NOMO-1 treated with DMSO at 0.1 percent for 48 hours (cell line): ENCODE results near the gene TASOR.
"Not testable (repeated sequence)": the region's sequence is repeated elsewhere in the genome, so short reads cannot be mapped to it uniquely, and the experiment has no call there.

Source experiments
- DNase-seq: peaks from one replicate; lab custom pipeline; 2025; ENCODE audit not compliant: unreplicated experiment; lab: John Stamatoyannopoulos, UW

Gene TASOR

DNA sequence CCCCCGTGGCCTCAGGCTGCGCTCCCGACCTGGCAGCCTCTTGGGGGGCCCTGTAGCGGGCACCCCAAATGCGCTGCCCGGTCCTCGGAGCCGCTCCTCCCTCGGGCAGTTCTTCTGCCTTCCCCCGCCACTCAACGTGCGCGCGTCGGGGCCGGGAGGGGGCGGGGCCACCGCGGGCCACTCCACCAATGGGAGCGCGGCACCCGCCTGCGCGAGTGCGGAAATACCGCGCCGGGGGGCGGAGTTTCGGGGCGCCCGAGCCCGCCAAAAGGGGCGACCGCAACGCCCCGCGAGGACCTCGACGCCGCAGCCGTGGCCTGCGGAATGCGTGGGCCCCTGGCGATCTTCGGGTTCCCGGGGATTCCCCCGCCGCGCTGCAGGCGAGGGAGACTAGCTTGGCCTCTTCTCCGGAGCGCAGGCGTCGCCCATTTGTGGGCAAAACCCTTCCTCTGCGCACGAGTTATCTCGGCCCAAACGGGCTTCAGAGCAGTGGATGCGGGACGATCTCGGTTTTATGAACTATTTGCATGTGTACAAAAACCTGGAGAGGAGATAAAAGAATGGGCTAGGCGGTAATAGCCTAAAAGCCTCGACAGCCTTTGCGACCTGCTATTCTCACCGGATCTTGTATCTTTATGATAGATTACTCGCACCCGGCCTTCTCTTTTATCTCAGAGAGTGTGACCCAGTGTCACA is at the start of gene TASOR:
TASOR (minus strand) TSS at position 144 of the 696 bp plus-strand sequence. CDS start 259 bp downstream, outside the sequence.
- peak; percentile 61 for DNase-seq

- no peak for DNase-seq
Measured at GRCh38 chr3:56732109-56732508, 49.0 kb upstream of the TASOR start.

DNA sequence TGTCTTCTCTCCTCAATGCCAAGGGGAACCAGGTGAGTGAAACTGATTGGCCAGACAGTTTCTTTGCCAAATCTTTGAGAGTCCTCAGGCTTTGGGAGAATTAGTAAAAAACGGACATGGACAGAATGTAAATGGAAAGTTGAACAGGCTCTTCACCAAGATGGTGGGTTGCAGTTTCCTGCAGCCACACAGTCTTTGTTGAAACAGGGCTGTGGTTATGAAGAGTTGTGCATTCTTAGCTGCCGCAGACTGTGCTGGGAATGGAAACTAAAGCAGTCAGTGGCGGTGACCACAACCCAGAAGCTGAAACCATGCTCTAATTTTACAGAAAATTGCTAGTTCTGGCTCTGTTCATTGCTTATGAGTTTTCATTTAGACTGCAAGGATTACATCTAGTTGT is 42.1 kb upstream of the TASOR start:
- DNase-seq = no peak

- no peak for DNase-seq
Measured at GRCh38 chr3:56724676-56725075, 41.6 kb upstream of the TASOR start.

GRCh38 chr3:56720849-56721248 is 37.8 kb upstream of the TASOR start:
- DNase-seq = no peak

DNA sequence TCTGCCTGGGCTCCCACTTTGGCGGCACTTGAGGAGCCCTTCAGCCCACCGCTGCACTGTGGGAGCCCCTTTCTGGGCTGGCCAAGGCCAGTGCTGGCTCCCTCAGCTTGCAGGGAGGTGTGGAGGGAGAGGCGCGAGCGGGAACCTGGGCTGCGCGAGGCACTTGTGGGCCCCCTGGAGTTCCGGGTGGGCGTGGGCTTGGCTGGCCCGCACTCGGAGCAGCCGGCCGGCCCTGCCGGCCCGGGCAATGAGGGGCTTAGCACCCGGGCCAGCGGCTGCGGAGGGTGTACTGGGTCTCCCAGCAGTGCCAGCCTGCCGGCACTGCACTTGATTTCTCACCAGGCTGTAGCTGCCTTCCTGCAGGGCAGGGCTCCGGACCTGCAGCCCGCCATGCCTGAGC is 35.7 kb upstream of the TASOR start:
- not testable (repeated sequence) for DNase-seq

- no peak for DNase-seq
Measured at GRCh38 chr3:56711344-56711743, 28.3 kb upstream of the TASOR start.

GRCh38 chr3:56707412-56707811 is 24.3 kb upstream of the TASOR start:
- not testable (repeated sequence) for DNase-seq

DNA sequence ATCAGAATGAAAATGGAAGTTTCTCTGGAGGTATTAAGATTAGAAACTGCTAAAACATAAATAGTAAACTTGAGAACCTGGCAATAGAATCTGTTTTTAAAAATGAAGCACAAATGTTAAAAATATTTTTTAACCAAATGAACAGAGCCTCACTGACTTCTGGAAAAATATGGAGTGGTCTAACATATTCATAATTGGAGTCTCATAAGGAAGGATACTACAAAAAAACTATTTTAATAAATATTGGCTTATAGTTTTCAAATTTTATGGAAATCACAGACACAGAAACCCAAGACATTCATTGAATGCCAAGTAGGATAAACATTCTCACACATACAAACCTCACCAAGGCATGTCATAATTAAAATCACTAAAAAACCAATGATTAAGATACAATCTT is 23.6 kb upstream of the TASOR start:
- DNase-seq = no peak

- peak; percentile 57 for DNase-seq
Measured at GRCh38 chr3:56704706-56705105, 21.6 kb upstream of the TASOR start.

DNA sequence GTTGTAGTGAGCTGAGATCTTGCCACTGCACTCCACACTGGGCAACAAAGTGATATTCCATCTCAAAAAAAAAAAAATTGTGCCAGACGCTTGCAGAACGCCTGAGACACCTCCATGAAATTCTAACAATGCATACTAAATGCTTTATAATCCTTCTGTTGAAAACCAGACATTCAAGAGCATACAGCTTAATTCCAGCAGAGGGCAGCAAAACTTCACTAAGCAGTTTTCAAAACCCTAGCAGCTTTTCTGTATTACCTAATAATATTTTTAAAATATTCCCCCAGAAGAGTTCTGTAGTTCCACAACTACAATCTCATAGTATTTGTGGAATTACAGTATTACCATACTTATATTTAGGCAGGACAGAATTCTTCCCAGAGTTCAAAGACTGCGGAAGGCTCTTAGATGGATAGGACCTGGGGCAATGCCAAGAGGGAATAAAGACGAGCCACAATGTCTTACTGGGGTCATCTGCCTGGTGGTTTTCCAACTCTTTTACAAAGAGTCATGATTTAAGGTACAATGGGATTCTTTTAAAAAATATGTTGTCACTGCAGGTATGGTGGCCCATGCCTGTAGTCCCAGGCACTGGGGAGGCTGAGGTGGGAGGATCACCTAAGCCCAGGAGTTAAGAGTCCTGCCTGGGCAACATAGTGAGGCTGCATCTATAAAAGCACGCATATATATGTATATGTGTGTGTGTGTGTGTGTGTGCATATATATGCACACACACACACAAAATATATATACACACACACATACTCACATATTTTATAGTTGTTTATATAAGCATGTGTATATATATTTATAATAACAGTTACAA is 19.6 kb upstream of the TASOR start:
- DNase-seq = peak; percentile 62

- no peak for DNase-seq
Measured at GRCh38 chr3:56700151-56700550, 17.1 kb upstream of the TASOR start.

DNA sequence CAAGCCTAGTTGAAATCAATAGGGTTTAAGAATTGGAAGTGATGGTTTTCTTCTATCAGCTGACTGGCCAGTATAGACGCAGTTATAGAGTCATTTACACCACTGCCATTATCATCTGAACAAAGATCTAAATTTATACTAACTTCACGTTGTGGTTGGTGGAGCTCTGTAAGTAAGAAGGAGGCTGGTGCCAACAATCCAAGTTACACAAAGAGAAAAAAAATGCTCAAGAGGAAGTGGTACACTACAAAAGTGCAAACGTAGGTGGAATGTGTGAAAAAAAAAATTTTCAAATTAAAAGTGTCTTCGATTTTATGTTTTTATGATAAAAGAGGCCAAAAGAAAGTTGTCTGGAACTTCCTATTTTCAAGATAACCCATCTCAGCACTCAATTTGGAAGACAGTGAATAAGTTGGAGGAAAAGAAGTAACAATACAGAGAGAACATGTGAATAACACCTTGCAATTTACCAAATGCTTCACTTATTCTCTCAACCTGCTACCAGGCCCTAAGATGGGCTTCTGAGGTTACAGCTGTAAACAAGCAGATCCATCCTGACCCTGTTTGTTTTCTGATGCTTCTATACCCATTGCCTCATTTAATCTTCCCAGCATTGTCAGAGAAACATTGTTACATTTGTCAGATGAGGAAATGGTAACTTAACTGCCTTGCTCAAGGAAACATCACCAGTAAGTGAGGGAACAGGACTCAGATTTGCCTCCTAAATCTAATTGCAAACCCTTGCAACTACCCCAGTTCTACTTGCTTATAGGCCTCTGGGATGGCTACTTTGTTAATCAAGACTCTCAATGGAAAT is 12.0 kb upstream of the TASOR start:
- peak; percentile 26 for DNase-seq

GRCh38 chr3:56693750-56694149 is 10.7 kb upstream of the TASOR start:
- DNase-seq = peak; percentile 84

GRCh38 chr3:56692520-56693433 is 9.7 kb upstream of the TASOR start:
- DNase-seq = peak; percentile 38

GRCh38 chr3:56692001-56692365 is 8.9 kb upstream of the TASOR start:
- DNase-seq = not testable (repeated sequence)

- DNase-seq = no peak
Measured at GRCh38 chr3:56691165-56692000, 8.3 kb upstream of the TASOR start.

DNA sequence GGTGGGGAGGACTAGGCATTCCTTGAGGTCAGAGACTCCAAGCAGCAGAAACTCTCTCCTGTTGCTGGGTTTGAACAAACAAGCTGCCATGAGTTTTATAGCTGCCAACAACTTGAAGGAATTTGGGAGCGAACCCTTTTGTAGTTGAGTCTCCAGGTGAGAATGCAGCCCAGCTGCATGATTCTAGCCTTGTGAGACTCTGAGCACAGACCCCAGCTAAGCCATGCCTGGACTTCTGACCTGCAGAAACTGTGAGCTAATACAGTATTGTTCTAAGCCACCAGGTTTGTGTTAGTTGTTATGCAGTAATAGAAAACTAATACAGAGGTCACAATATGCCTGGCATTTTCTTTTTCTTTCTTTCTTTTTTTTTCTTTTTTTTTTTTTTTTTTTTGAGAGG is 6.2 kb upstream of the TASOR start:
- DNase-seq = no peak

DNA sequence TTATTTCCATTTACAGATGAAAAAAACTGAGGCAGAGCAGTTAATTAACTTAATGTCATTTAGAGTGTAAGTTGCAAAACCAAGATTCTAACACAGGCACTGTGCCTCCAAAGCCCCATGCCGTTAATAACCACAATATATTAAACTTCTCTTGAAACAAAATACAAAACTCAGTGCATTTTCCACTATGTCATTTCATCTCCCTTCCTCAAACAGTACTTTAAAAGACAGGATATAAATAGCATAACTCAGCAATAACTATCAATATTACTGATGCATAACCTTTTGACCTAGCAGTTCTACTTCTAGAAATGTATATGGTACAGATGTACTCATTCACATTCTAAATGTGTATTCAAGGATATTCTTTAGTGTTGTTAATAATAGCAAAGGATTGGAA is 5.1 kb upstream of the TASOR start:
- DNase-seq = no peak

GRCh38 chr3:56684029-56684428 is 964 bp upstream of the TASOR start:
- no peak for DNase-seq
